Transverse colon (tissue), 4 donors: ENCODE data around the gene GOLGA6A. TPM values are rescaled to one million over a fixed set of nuclear protein-coding genes. Genes with fewer than 3 reads are reported as not detected.

ENCODE experiments used
- DNase-seq: peaks from one replicate; pipeline ENCODE4 v3.0.0-alpha.2; 2019
- H3K27ac ChIP-seq, 4 donors: fragments of 200-600 bp; sonication (generic); 2 replicates each; pipeline ENCODE4 v1.5.1; 2016 to 2018; ENCODE audit warnings: inconsistent platforms in 4 of 4
- H3K27me3 ChIP-seq: fragments of 200-600 bp; sonication (generic); 2 replicates; pipeline ENCODE4 v1.5.1; 2017; ENCODE audit warnings: inconsistent platforms
- H3K36me3 ChIP-seq, 4 donors: fragments of 200-600 bp; sonication (generic); 2 replicates each; pipeline ENCODE4 v1.5.1; 2017 to 2019; ENCODE audit warnings: inconsistent platforms in 4 of 4
- H3K4me1 ChIP-seq, 4 donors: fragments of 200-600 bp; sonication (generic); 2 replicates each; pipeline ENCODE4 v1.5.1; 2017 to 2020; ENCODE audit warnings: inconsistent platforms in 4 of 4
- H3K4me3 ChIP-seq, 4 donors: fragments of 200-600 bp; sonication (generic); 1 replicate in 1 of 4; 2 replicates in 3 of 4; pipeline versions ENCODE4 v1.5.1 to v1.6.1; 2017 to 2019; ENCODE audit warnings: inconsistent platforms in 4 of 4
- H3K9me3 ChIP-seq, 2 donors: fragments of 200-600 bp; sonication (generic); 2 replicates each; pipeline ENCODE4 v1.5.1; 2017 to 2019; ENCODE audit warnings: inconsistent platforms in 2 of 2
- CTCF ChIP-seq, 5 experiments: fragments of 200-600 bp in 3 of 5; fragments of 450-650 bp in 2 of 5; sonication (generic) in 3 of 5; IDR thresholded peaks; 1 replicate in 2 of 5; 2 replicates in 3 of 5; pipeline ENCODE4 v1.5.1; 2016 to 2017; ENCODE audit warnings: antibody characterized with exemption in 5 of 5, inconsistent platforms in 3 of 5, mild to moderate bottlenecking in 2 of 5, moderate library complexity in 1 of 5
- EP300 ChIP-seq: sonication (generic); formaldehyde crosslinking; IDR thresholded peaks from one replicate; pipeline ENCODE4 v1.6.1; 2017; ENCODE audit warnings: antibody characterized with exemption, low read depth
- POLR2A ChIP-seq: fragments of 450-650 bp; IDR thresholded peaks from one replicate; pipeline ENCODE4 v1.6.1; 2016; ENCODE audit warnings: antibody characterized with exemption, mild to moderate bottlenecking, moderate library complexity
- POLR2AphosphoS5 ChIP-seq, 3 donors: sonication (generic); formaldehyde crosslinking; IDR thresholded peaks; one replicate each; pipeline ENCODE4 v1.6.1; 2016; ENCODE audit warnings: antibody characterized with exemption in 3 of 3
- WGBS, 2 donors: methylation state at CpG; one replicate each; pipeline ENCODE4 v1.1.5; 2018; ENCODE audit warnings: low coverage in 1 of 2; 5-methylcytosine and 5-hydroxymethylcytosine counted together
- in situ Hi-C, 4 donors: fragments of 200-750 bp; cut with MboI; loops; one replicate each; pipeline versions ENCODE4 v1.15.0 to v1.15.1; 2017; ENCODE audit warnings: low sequenced_read_pairs in 3 of 4, low pct_ligation_motif_present in 1 of 4, low pct_unique_long_range_greater_than_20kb in 1 of 4
- intact Hi-C: fragments of 100-400 bp; cut with DNase I; formaldehyde crosslinking; loops from one replicate; pipeline ENCODE4 v1.15.1; 2023; ENCODE audit warnings: low total_unique reads
- total RNA-seq, 4 donors: library from RNA; depleted of rRNA; stranded (reverse); fragments of >200 nt; gene quantifications; one replicate each; pipeline ENCODE4 v1.1.0, GENCODE V29; 2016

Gene GOLGA6A
- total RNA-seq, 4 donors from 2014 or later, result not detected

DNA sequence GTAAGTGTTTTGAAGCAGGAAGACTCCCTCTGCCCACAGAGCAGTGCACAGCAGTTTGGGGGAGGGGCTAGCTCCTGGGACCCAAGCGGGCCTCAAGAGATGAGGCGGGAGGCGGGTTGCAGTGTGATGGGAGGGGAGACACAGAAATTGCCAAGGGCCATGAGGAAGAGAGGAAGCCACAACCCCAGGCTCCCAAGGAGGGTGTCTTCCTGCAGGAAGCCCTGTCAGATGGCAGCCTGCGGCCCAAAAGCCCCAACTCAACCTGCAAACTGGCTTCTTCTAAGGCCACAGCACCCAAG lies 40.7 kb upstream of the GOLGA6A start:
- peaks cover 55% of the 10 kb centered on the region for H3K27me3 ChIP-seq
- intact Hi-C loops, result no loop called here

DNA sequence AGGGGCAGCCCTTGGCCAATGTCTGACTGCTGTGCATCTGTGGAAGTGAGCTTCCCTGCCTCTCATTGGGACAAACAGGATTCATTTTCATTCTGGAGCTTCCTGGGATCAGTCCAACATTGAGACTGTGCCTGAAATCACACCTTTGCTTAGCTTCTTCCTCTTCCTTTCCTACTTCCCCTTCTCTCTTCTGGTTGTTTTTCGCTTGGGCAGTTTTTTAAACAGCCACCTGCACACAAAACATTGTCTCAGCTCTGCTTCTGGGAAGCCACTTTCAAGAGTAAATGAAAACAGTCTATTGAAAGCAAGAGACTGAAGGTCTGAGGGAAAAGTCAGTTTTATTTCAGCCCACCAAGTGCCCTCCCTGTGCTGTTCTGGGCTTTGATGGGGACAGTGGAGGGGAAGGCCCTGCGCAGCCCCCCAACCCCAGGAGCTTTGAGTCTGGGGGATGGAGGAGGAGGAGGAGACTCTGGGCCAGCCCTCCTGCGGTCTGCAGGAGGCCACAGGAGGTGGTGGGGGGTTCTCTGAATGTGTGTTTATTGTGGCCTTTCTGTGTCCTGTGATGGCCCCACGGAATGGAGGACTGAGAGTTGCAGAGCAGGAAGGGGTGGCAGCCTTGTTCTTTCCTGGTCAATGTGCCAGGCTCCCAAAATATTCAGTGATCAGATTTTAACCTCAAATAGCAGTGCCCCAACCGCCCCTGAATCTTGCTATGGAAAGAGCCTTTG lies 40.2 kb upstream of the GOLGA6A start:
- Histone ChIP-seq H3K36me3 (no peaks in the 10 kb centered on the region), H3K27ac (no peak overlapping the region), H3K9me3 (no peaks in the 10 kb centered on the region), H3K4me1 (peaks cover 0 to under 1% (median under 1%) of the 10 kb centered on the region in 4 donors), H3K4me3 (no peak overlapping the region), H3K27me3 (peaks cover 50% of the 10 kb centered on the region)
- WGBS, 2 donors, result 40% methylated on average over 5 of the region's 5 CpGs; no CpG with 5 or more reads in 1 of the 2 donors
- TF ChIP-seq POLR2A (no peak), POLR2AphosphoS5 (IDR thresholded peaks at IDR 0.05) (no peak), EP300 (no peak), CTCF (IDR thresholded peaks at IDR 0.05) (no peak)
- intact Hi-C loops, result no loop called here
- in situ Hi-C loops, result loop anchor here in 3 of 4 donors (5.0 to 10.0 kb wide), 3 partner anchors 68 to 185 kb away; no protein-coding TSS in a partner anchor
- no peak for DNase-seq

More for the DNA sequence above, 40.7 kb upstream of the GOLGA6A start:
- 43 to 80% methylated on average over 1 to 4 of the region's 4 CpGs for WGBS, 2 donors
- Histone ChIP-seq H3K9me3 (no peaks in the 10 kb centered on the region), H3K4me3 (no peak overlapping the region), H3K4me1 (peaks cover 0 to 5% (median 4%) of the 10 kb centered on the region in 4 donors), H3K27ac (no peak overlapping the region), H3K36me3 (no peaks in the 10 kb centered on the region)
- DNase-seq, result no peak
- TF ChIP-seq CTCF (IDR thresholded peaks at IDR 0.05) (no peak), POLR2A (no peak), EP300 (no peak), POLR2AphosphoS5 (IDR thresholded peaks at IDR 0.05) (no peak)
- in situ Hi-C loops, result loop anchor here in 3 of 4 donors (5.0 to 10.0 kb wide), 3 partner anchors 68 to 184 kb away; no protein-coding TSS in a partner anchor

GRCh38 chr15:74121858-74122257 lies 39.5 kb upstream of the GOLGA6A start:
- Histone ChIP-seq H3K9me3 (no peaks in the 10 kb centered on the region), H3K4me1 (no peaks in the 10 kb centered on the region), H3K27ac (no peak overlapping the region), H3K4me3 (no peak overlapping the region), H3K36me3 (no peaks in the 10 kb centered on the region), H3K27me3 (peaks cover 44% of the 10 kb centered on the region)
- in situ Hi-C loops, result loop anchor here in 3 of 4 donors (5.0 to 10.0 kb wide), 3 partner anchors 67 to 185 kb away; no protein-coding TSS in a partner anchor
- TF ChIP-seq POLR2AphosphoS5 (IDR thresholded peaks at IDR 0.05), result no peak
- TF ChIP-seq POLR2A, result no peak
- TF ChIP-seq CTCF (IDR thresholded peaks at IDR 0.05), result no peak
- TF ChIP-seq EP300, result no peak
- 80% methylated on average over 6 of the region's 6 CpGs; no CpG with 5 or more reads in 1 of the 2 donors for WGBS, 2 donors
- intact Hi-C loops, result no loop called here
- DNase-seq, result no peak

- intact Hi-C loops (no loop called here), in situ Hi-C loops (loop anchor here in 3 of 4 donors (5.0 to 10.0 kb wide), 3 partner anchors 66 to 186 kb away; no protein-coding TSS in a partner anchor)
- peaks cover 43% of the 10 kb centered on the region for H3K27me3 ChIP-seq
- H3K9me3 ChIP-seq, result no peaks in the 10 kb centered on the region
- DNase-seq, result no peak
- no peaks in the 10 kb centered on the region for H3K36me3 ChIP-seq
- H3K4me1 ChIP-seq, result no peaks in the 10 kb centered on the region
- no peak overlapping the region for H3K27ac ChIP-seq
- TF ChIP-seq CTCF (IDR thresholded peaks at IDR 0.05) (no peak), EP300 (no peak), POLR2A (no peak), POLR2AphosphoS5 (IDR thresholded peaks at IDR 0.05) (no peak)
- 19% methylated on average over 4 of the region's 4 CpGs; no CpG with 5 or more reads in 1 of the 2 donors for WGBS, 2 donors
- no peak overlapping the region for H3K4me3 ChIP-seq
Observed at GRCh38 chr15:74121039-74121438, 38.7 kb upstream of the GOLGA6A start.
